ENCODE measurements around the gene AUTS2. TPM values are rescaled to one million over a fixed set of nuclear protein-coding genes. Genes with fewer than 3 reads are reported as not detected.

AUTS2 gene
- total and polyA plus RNA-seq, 2 of the 8 experiments (the other 6 are each of a cell fraction or from before 2014, with no cell fraction given), result 25.9 to 101 TPM

GRCh38 chr7:70190281-70190680, 592.0 kb downstream of the AUTS2 start:
- no peaks in the 10 kb centered on the region for H3K79me2 ChIP-seq (ENCODE audit: control insufficient read depth in 1 of 2, insufficient read depth in 2 of 2, low read length in 2 of 2)
- WGBS, 2 experiments (ENCODE audit: extremely low coverage in 1 of 2, insufficient coverage in 1 of 2, insufficient read length in 1 of 2, insufficient replicate concordance in 2 of 2, low coverage in 1 of 2, low lambda C conversion rate in 2 of 2, missing lambda C conversion rate in 1 of 2), result 96% methylated on average over 4 of the region's 4 CpGs; no CpG with 5 or more reads in 1 of the 2 experiments
- H3K4me1 ChIP-seq (replicated peaks in 1 of 4; ENCODE audit: control insufficient read depth in 3 of 4, insufficient read depth in 4 of 4, low read length in 3 of 4), result no peaks in the 10 kb centered on the region
- H2AFZ ChIP-seq (ENCODE audit: low read length), result no peak overlapping the region
- no peaks in the 10 kb centered on the region for H3K27me3 ChIP-seq (replicated peaks in 1 of 4; ENCODE audit: control insufficient read depth in 3 of 4, extremely low read depth in 1 of 4, insufficient read depth in 3 of 4, low read length in 3 of 4)
- no peak overlapping the region for H2BK120ac ChIP-seq (replicated peaks; ENCODE audit: low read depth, low read length)
- H3K9me3 ChIP-seq (ENCODE audit: insufficient read depth in 2 of 2, low read depth in 1 of 2, low read length in 1 of 2), result peaks cover 4 to 6% of the 10 kb centered on the region in 2 experiments; a peak in 3 of 4 replicates
- H3K4me2 ChIP-seq (ENCODE audit: insufficient read depth in 1 of 2, low read depth in 2 of 2, low read length in 2 of 2), result no peak overlapping the region
- H2BK12ac ChIP-seq (ENCODE audit: low read depth, low read length), result no peak overlapping the region
- H3K18ac ChIP-seq (ENCODE audit: extremely low read depth, low read length), result no peak overlapping the region
- no peak overlapping the region for H3K56ac ChIP-seq (replicated peaks; ENCODE audit: insufficient read length, low read depth, low read length)
- no peak overlapping the region for H2BK5ac ChIP-seq (ENCODE audit: low read depth, low read length)
- no peak overlapping the region for H3K14ac ChIP-seq (ENCODE audit: insufficient read length)
- no peak overlapping the region for H3K4me3 ChIP-seq (ENCODE audit: extremely low read depth in 1 of 4, insufficient read depth in 2 of 4, low read depth in 3 of 4, low read length in 4 of 4)
- FAIRE-seq (no peak), DNase-seq (ENCODE audit: low read depth in 1 of 2, low spot score in 2 of 2) (no peak)
- H3K27ac ChIP-seq (ENCODE audit: low read depth, low read length), result no peak overlapping the region
- H2BK20ac ChIP-seq (ENCODE audit: low read length), result no peak overlapping the region
- CTCF ChIA-PET (ENCODE audit: partially characterized antibody), result interaction anchor here (0.6 kb wide), 1 partner anchor 1106 kb away, joined by 4 read pairs; no protein-coding TSS in a partner anchor
- no peaks in the 10 kb centered on the region for H3K36me3 ChIP-seq (ENCODE audit: control insufficient read depth in 2 of 4, insufficient read depth in 4 of 4, low read length in 3 of 4)
- H4K8ac ChIP-seq (ENCODE audit: extremely low read depth, insufficient read depth, low read length), result no peak overlapping the region
- H3K23me2 ChIP-seq (ENCODE audit: low read depth, low read length), result no peaks in the 10 kb centered on the region
- no peak overlapping the region for H3K4ac ChIP-seq (replicated peaks; ENCODE audit: insufficient read length, low read depth, low read length)
- H2AK5ac ChIP-seq (ENCODE audit: low read depth, low read length), result no peak overlapping the region
- H3K23ac ChIP-seq (ENCODE audit: insufficient read length), result no peak overlapping the region
- no peaks in the 10 kb centered on the region for H3K79me1 ChIP-seq (ENCODE audit: low read depth, low read length)
- H4K5ac ChIP-seq (ENCODE audit: insufficient read length, low read depth, low read length), result no peak overlapping the region
- POLR2A ChIA-PET (ENCODE audit: partially characterized antibody), result no interaction called here
- no peak overlapping the region for H2BK15ac ChIP-seq (ENCODE audit: low read length)
- H4K20me1 ChIP-seq (replicated peaks in 1 of 2; ENCODE audit: control insufficient read depth in 1 of 2, insufficient read depth in 2 of 2, low read length in 2 of 2), result no peaks in the 10 kb centered on the region
- H4K91ac ChIP-seq (replicated peaks; ENCODE audit: insufficient read length, low read length), result no peak overlapping the region
- H3K9ac ChIP-seq (replicated peaks in 1 of 4; ENCODE audit: extremely low read depth in 1 of 4, low read depth in 3 of 4, low read length in 3 of 4), result no peak overlapping the region
- TF ChIP-seq GTF2F1 (IDR thresholded peaks at IDR 0.05; ENCODE audit: borderline replicate concordance, low read depth, low read length) (no peak), SAP30 (IDR thresholded peaks at IDR 0.05; ENCODE audit: insufficient read depth, insufficient replicate concordance, low read length) (no peak), CREB1 (IDR thresholded peaks at IDR 0.05) (no peak), MAFK (IDR thresholded peaks at IDR 0.05; ENCODE audit: low read depth, low read length) (no peak), SRF (IDR thresholded peaks at IDR 0.05; ENCODE audit: low read depth, low read length) (no peak), PHF8 (conservative IDR thresholded peaks at IDR 0.05; ENCODE audit: low read depth, low read length) (no peak), RFX5 (IDR thresholded peaks at IDR 0.05; ENCODE audit: borderline replicate concordance, low read depth, low read length) (no peak), GABPA (IDR thresholded peaks at IDR 0.05; ENCODE audit: borderline replicate concordance, insufficient read depth, low read length) (no peak), ATF3 (IDR thresholded peaks at IDR 0.05; ENCODE audit: insufficient read depth, low read depth, low read length) (no peak), KDM4A (IDR thresholded peaks at IDR 0.05; ENCODE audit: low read depth, low read length, severe bottlenecking) (no peak), SP1 (IDR thresholded peaks at IDR 0.05; ENCODE audit: low read depth, low read length) (no peak), ATF2 (IDR thresholded peaks at IDR 0.05; ENCODE audit: low read length) (no peak)
